ENCODE data around the gene SPDEF.

The SPDEF gene

GRCh38 chr6:34580707-34581560 is 24.8 kb upstream of the SPDEF start:
- DNase-seq (ENCODE audit: low read depth, low spot score): no peak
- ChIA-PET POLR2A (no interaction called here), CTCF (interaction anchor here (1.2 kb wide), 2 partner anchors 28 to 419 kb away, joined by 3 read pairs; no protein-coding TSS in a partner anchor)
- TF ChIP-seq, protein P1, sequence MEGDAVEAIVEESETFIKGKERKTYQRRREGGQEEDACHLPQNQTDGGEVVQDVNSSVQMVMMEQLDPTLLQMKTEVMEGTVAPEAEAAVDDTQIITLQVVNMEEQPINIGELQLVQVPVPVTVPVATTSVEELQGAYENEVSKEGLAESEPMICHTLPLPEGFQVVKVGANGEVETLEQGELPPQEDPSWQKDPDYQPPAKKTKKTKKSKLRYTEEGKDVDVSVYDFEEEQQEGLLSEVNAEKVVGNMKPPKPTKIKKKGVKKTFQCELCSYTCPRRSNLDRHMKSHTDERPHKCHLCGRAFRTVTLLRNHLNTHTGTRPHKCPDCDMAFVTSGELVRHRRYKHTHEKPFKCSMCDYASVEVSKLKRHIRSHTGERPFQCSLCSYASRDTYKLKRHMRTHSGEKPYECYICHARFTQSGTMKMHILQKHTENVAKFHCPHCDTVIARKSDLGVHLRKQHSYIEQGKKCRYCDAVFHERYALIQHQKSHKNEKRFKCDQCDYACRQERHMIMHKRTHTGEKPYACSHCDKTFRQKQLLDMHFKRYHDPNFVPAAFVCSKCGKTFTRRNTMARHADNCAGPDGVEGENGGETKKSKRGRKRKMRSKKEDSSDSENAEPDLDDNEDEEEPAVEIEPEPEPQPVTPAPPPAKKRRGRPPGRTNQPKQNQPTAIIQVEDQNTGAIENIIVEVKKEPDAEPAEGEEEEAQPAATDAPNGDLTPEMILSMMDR (IDR thresholded peaks at IDR 0.05; ENCODE audit: insufficient read depth, low read length, missing control alignments): no peak
- H3K4me3 ChIP-seq (ENCODE audit: low read depth, low read length): no peak overlapping the region

- CTCF ChIA-PET: no interaction called here
- no peak for DNase-seq (ENCODE audit: low read depth, low spot score)
- TF ChIP-seq, protein P1 (IDR thresholded peaks at IDR 0.05; ENCODE audit: insufficient read depth, low read length, missing control alignments): no peak
- POLR2A ChIA-PET: no interaction called here
- H3K4me3 ChIP-seq (ENCODE audit: low read depth, low read length): no peak overlapping the region
Measured at GRCh38 chr6:34578445-34579262, 22.5 kb upstream of the SPDEF start.

DNA sequence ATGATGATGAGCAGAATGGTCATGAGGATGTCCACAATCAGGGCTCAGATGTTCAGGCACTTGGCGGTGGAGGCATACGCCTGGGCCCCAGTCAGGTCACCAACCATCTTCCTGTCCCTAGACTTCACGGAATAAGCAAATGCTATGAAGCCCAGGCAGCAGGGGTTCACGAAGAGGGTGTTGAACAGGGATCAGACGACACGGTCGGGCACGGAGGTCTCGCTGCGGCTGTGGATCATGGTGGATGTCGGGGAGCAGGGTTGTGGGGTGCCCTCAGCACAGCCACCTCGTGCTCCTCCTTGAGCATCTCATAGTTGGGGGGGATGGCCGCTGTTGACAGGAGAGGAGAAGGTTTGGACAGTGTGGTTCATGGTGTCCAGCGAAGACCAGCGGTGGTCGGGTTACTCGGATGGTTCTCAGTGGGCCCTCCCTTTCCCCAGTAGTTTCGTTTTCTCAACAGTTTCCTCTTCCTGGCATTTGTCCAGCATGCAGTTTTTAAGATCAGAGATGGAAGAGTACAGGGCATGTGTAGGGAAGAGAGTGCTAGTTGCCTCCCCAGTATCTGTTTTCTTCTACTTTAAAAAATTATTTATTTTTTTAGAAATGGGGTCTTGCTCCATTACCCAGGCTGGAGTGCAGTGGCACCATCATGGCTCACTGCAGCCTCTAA is 20.3 kb upstream of the SPDEF start:
- ChIA-PET POLR2A (no interaction called here), CTCF (no interaction called here)
- no peak for DNase-seq (ENCODE audit: low read depth, low spot score)
- TF ChIP-seq, protein P1 (IDR thresholded peaks at IDR 0.05; ENCODE audit: insufficient read depth, low read length, missing control alignments): no peak
- no peak overlapping the region for H3K4me3 ChIP-seq (ENCODE audit: low read depth, low read length)

DNA sequence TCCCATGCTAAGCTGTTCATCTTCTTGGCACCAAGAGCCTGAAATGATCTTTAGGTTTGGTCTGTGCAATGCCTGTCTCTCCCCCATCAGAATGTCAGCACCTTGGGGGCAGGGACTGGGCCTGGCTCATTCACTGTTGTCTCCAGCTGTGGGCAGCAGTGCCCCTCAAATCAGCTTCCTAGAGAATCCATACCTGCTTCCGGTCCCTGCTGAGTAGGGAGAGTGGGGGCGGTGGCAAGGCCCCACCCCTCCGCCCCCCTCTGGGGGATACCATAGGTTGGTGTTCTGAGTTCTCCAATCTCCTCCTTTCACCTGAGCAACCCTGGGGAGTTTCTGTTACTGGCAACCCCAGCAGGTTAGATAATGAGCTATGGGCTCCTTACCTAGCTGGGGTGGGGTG is 19.2 kb upstream of the SPDEF start:
- DNase-seq (ENCODE audit: low read depth, low spot score): no peak
- CTCF ChIA-PET: interaction anchor here (1.3 to 2.0 kb wide), 2 partner anchors 19 to 34 kb away, joined by 4 to 5 read pairs; no protein-coding TSS in a partner anchor
- TF ChIP-seq, protein P1 (IDR thresholded peaks at IDR 0.05; ENCODE audit: insufficient read depth, low read length, missing control alignments): no peak
- POLR2A ChIA-PET: no interaction called here
- H3K4me3 ChIP-seq (ENCODE audit: low read depth, low read length): no peak overlapping the region

- ChIA-PET POLR2A (no interaction called here), CTCF (interaction anchor here (1.0 to 2.0 kb wide), 4 partner anchors 19 to 47 kb away, joined by 3 to 5 read pairs (median 4); no protein-coding TSS in a partner anchor)
- TF ChIP-seq, protein P1 (IDR thresholded peaks at IDR 0.05; ENCODE audit: insufficient read depth, low read length, missing control alignments): no peak
- H3K4me3 ChIP-seq (ENCODE audit: low read depth, low read length): no peak overlapping the region
- no peak for DNase-seq (ENCODE audit: low read depth, low spot score)
Measured at GRCh38 chr6:34574647-34575293, 18.6 kb upstream of the SPDEF start.

All from AG04449 (cell line).